Kidney epithelial cell (primary cell): ENCODE data around the gene LGALS13. TPM values are rescaled to one million over a fixed set of nuclear protein-coding genes. Genes with fewer than 3 reads are reported as not detected.
A peak's percentile ranks its signal among the peaks of the same experiment; 100 is the strongest.

ENCODE experiments used
- DNase-seq: peaks from one replicate; pipeline ENCODE4 v3.0.0-alpha.2; 2010; ENCODE audit warnings: low read depth
- H3K27me3 ChIP-seq: 2 replicates; pipeline ENCODE4 v1.6.0; 2011; ENCODE audit warnings: low read length; ENCODE audit not compliant: control insufficient read depth, insufficient read depth
- H3K36me3 ChIP-seq: 2 replicates; pipeline ENCODE4 v1.5.1; 2011; ENCODE audit warnings: low read length; ENCODE audit not compliant: control insufficient read depth, insufficient read depth
- H3K4me3 ChIP-seq: 2 replicates; pipeline ENCODE4 v1.5.1; 2011; ENCODE audit warnings: low read depth, mild to moderate bottlenecking, control low read depth, low read length
- CTCF ChIP-seq: IDR thresholded peaks from 2 replicates; pipeline ENCODE4 v1.5.1; 2011; ENCODE audit warnings: mild to moderate bottlenecking, moderate library complexity, low read length, control low read depth, inconsistent platforms; ENCODE audit not compliant: insufficient read depth, poor library complexity, severe bottlenecking
- total RNA-seq: library from RNA; depleted of rRNA; stranded (reverse); fragments of >200 nt; gene quantifications from 2 replicates; pipeline ENCODE4 v1.2.3, GENCODE V29; 2015

LGALS13 gene
- total RNA-seq, 1 donor from 2014 or later = not detected

- TF ChIP-seq CTCF = no peak
- H3K36me3 ChIP-seq = no peaks in the 10 kb centered on the region
- no peaks in the 10 kb centered on the region for H3K27me3 ChIP-seq
- no peak for DNase-seq
- no peak overlapping the region for H3K4me3 ChIP-seq
Measured at GRCh38 chr19:39558624-39559117, 43.7 kb upstream of the LGALS13 start.

DNA sequence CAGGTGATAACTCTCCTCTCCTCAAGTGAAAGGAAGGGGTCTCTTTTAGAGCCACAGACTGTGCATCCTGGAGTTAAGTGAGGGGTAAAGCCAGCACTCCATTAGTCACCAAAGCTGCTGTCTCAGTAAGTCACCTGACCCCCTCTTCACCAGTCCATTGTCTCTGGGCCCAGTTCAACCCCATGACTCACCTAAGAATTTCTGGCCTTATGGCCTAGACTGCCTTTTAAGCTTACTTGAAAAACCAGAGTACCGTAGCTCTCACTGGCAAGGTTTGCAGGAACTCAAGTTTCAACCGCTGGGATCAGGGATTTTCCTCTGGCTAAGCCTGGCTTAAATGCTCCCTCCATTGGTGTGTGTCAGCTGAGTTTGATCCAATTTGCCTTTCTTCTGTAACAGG is 38.9 kb upstream of the LGALS13 start:
- Histone ChIP-seq H3K36me3 (no peaks in the 10 kb centered on the region), H3K27me3 (no peaks in the 10 kb centered on the region), H3K4me3 (no peak overlapping the region)
- DNase-seq = peak; percentile 67
- no peak for TF ChIP-seq CTCF

- DNase-seq = no peak
- TF ChIP-seq CTCF = no peak
Measured at GRCh38 chr19:39566064-39566463, 36.3 kb upstream of the LGALS13 start.

DNA sequence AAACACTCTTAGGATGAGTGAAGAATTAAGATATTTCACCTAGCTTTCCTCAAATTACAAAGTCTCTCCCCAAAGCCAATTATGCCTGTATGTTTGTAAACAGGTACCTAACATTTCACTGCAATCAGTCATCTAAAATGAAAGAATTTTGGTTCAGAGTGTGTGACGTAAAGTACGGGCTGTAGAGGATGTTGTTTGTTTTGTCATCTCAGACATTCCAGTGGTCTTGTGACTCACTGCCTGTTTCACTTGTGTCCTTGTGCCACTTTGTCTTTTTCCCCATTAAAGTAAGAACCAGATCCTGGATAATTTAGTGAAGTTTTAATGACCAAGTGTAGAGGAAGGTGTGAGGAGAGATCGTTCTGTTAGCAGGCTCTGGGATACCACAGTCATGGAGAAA is 33.7 kb upstream of the LGALS13 start:
- TF ChIP-seq CTCF = no peak
- DNase-seq = no peak

More at GRCh38 chr19:39566064-39566463, 36.3 kb upstream of the LGALS13 start:
- no peaks in the 10 kb centered on the region for H3K36me3 ChIP-seq
- H3K27me3 ChIP-seq = no peaks in the 10 kb centered on the region
- no peak overlapping the region for H3K4me3 ChIP-seq

GRCh38 chr19:39582442-39582841 is 19.9 kb upstream of the LGALS13 start:
- no peak for DNase-seq
- Histone ChIP-seq H3K27me3 (no peaks in the 10 kb centered on the region), H3K4me3 (no peak overlapping the region), H3K36me3 (no peaks in the 10 kb centered on the region)
- TF ChIP-seq CTCF = no peak

More for the DNA sequence above, 33.7 kb upstream of the LGALS13 start:
- Histone ChIP-seq H3K27me3 (no peaks in the 10 kb centered on the region), H3K36me3 (no peaks in the 10 kb centered on the region), H3K4me3 (no peak overlapping the region)

DNA sequence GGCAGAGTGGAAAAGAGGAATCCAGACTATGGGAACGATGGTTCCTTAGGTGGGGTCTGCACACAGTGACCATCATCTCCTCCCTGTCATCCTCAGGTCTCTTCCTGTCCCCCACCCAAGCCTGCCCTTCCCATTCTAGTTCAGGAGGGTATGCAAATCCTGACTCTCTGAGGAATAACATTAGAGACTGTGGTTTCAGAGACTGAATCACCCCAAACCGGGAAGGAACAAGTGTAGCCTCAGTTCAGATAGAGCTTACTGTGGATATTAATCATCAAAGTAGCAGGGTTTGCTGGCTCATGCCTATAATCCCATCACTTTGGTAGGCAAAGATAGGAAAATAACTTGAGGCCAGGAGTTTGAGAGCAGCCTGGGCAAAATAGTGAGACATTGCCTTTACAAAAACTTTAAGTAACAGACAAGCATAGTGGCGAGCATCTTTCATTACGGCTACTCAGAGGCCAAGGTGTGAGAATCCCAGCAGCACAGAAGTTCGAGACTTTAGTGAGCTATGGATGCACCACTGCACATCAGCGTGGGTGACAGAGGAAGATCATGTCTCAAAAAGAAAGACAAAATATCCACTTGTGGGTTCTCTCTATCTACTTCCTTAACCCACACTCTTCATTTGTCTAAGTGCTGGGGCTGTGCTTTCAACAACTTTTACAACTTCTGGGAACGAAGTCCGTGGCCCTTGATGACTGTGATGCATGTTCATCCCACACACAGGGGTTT is 19.3 kb upstream of the LGALS13 start:
- no peak for TF ChIP-seq CTCF
- H3K4me3 ChIP-seq = no peak overlapping the region
- no peak for DNase-seq

More for the DNA sequence above, 19.3 kb upstream of the LGALS13 start:
- no peaks in the 10 kb centered on the region for H3K36me3 ChIP-seq
- H3K27me3 ChIP-seq = no peaks in the 10 kb centered on the region
